COLO668 (cell line): ENCODE measurements around the gene STAC3.

Source experiments
- DNase-seq: peaks from one replicate; lab custom pipeline; 2025; ENCODE audit not compliant: unreplicated experiment; lab: John Stamatoyannopoulos, UW

Gene STAC3

DNA sequence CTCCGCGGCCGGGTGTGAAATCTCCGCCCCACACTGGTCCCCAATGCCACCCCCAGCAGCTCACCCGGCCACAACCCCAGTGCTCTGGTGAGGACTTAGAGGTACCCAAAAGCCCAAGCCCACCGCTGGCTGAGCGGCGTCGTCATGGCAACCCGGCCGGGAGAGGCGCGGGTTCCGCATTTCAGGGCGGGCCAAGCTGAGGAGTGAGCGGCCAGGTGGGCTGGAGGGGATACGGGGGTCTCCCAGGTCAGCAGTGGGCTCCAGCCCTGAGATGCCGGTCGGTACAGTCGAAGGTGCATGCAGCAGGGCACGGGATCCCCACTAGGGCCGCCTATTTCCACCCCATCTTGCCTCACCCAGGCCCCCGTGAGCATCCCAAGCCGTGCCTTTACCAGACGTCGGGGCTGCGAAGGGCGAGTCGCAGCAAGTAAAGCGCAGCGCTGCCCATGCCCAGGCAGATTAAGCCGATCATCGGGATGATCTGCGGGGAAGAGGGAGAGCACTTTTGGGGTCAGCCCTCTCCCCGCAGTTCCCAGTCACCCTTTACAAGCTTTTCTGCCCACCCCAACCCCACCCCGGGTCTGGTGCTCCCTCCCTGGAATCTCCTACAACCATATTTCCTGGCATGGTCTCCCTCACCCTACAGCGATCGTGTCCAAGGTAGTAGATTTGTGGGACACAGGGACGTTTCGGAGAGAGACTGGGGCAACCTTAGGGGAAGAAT, 14.6 kb downstream of the STAC3 start:
- no peak for DNase-seq

DNA sequence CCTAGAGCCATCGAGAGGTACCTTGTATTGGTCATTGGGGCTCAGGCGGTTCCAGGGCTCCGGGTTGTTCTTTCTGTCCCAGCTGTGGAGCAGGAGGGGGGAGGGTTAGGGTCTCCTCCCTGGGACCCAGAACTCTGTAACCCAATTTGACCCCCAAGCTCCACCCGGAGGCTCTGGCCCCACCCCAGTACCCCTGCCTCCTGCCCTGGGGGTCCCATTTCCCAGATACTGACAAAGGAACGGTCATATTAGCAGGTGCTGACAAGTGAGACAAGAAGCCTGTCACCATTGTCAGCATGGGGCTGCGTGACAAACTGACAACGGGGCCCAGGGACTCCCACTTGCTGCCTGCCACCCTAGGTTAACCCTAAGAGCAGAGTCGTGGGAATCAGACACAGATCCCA, 15.3 kb downstream of the STAC3 start:
- no peak for DNase-seq

DNA sequence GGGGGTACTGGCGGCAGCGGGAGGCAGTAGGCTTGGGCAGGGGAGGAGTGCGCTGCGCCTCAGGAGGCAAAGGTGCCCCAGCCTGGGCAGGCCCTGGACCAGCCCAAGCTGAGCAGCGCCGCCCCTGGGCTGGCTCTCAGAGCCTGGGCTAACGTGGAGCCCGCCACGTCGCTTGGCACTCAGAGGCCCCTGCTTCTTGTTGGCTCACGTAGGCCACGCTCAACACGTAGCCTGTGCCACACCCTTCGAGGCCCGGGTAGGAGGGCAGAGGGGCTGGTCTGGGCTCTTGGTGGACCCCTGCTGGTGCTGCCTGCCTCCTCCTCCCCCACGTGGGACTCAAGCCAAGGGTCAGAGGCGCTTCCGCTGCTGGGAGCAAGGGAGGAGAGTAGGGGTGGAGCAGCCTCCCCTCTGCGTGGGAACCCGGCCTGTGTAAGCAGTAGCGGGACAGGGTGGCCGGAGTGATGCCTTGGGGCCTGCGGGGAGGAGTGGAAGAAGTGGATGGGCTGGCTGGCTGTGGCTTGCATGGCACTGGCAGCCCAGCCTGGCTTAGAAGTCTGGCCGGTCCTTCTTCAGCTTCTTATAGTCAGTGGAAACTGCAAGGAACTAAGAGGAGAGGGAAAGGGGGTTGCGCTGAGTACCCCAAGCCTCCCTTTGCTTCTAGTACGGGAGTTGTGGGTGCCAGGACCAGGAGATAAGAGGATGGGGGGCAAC, 15.8 kb downstream of the STAC3 start:
- DNase-seq = no peak

DNA sequence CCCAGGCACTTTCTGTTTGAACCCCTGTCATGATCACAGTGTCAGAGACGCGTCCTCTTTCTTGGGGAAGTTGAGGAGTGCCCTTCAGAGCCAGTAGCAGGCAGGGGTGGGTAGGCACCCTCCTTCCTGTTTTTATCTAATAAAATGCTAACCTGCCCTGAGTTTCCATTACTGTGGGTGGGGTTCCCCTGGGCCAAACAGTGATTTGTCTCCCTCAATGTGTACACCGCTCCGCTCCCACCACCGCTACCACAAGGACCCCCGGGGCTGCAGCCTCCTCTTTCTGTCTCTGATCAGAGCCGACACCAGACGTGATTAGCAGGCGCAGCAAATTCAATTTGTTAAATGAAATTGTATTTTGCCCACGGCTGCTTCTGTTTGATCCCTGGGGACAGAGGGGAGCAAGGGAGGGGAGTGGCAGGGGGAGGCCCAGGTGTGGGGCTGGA, 16.4 kb downstream of the STAC3 start:
- DNase-seq = no peak

DNA sequence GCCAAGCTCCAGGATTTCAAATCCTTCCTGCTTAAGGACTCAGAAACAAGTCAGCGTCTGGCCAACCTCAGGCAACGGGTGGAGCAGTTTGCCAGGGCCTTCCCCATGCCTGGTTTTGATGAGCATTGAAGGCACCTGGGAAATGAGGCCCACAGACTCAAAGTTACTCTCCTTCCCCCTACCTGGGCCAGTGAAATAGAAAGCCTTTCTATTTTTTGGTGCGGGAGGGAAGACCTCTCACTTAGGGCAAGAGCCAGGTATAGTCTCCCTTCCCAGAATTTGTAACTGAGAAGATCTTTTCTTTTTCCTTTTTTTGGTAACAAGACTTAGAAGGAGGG, 16.8 kb downstream of the STAC3 start:
- no peak for DNase-seq

DNA sequence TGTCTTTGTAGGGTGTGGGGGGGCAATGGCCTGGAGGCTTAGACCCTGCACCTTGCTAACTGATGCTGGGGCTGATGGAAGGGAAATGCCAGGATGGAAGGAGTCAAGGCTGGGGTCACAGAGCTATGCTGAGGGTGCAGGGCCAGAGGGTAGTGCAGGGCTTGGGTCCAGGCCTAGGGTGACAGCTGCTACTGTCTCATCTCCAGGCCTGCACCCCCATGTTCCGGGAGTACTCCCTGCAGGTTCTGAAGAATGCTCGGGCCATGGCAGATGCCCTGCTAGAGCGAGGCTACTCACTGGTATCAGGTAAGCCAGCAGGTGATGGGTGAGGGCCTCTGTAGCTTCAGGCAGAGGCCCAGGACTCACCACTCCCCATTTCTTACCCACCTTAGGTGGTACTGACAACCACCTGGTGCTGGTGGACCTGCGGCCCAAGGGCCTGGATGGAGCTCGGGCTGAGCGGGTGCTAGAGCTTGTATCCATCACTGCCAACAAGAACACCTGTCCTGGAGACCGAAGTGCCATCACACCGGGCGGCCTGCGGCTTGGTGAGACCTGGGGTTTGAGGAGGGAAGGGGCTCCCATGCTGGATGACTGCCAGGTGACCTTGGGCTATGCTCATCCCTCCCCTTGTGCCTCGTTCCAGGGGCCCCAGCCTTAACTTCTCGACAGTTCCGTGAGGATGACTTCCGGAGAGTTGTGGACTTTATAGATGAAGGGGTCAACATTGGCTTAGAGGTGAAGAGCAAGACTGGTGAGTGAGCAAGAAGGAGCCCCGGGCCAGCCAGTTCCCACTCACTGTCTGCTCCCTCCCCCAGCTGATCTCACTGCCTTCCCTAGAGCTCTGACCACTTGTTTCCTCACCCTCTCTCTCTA, 17.4 kb downstream of the STAC3 start:
- DNase-seq = no peak

DNA sequence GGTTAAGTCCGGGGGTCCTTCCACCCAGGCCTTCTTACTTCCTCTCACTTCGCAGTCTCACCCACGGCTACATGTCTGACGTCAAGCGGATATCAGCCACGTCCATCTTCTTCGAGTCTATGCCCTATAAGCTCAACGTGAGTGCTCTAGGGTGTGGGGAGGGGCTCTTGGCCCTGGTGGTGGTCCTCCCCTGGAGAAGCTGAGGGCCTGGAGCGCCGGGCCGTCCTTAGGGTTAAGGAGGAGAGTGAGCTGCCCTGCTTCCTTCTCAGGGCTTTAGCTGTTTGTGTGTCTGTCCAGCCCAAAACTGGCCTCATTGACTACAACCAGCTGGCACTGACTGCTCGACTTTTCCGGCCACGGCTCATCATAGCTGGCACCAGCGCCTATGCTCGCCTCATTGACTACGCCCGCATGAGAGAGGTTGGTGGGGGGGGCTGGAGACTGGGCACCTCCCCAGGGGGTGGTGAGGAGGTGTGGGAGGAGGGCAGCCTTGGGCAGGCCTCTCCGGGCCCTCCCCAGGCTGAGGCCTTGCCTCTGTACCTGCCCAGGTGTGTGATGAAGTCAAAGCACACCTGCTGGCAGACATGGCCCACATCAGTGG, 18.7 kb downstream of the STAC3 start:
- no peak for DNase-seq

DNA sequence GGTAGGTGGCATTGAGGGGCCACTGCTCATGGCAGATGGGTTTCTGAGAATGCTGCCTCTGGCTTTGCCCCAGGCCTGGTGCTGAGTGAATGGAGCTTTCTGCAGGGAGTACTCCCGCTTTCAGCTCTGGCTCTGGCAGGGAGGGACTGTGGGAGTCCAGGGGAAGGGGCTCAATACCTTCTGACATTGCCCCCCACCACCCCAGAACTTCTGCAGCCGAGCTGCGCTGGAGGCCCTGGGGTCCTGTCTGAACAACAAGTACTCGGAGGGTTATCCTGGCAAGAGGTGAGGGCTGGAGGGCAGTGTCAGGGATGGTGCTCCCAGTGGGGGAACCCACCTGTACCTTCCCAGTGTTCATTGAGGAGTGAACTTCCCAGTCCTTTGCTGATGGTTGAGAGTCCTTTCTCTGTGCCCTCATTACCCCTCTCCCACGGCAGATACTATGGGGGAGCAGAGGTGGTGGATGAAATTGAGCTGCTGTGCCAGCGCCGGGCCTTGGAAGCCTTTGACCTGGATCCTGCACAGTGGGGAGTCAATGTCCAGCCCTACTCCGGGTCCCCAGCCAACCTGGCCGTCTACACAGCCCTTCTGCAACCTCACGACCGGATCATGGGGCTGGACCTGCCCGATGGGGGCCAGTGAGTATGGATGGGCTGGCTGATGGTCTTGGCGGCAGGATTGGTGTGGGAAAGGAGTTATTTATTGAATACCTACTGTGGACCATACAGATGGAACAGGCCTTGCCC, 19.5 kb downstream of the STAC3 start:
- no peak for DNase-seq

DNA sequence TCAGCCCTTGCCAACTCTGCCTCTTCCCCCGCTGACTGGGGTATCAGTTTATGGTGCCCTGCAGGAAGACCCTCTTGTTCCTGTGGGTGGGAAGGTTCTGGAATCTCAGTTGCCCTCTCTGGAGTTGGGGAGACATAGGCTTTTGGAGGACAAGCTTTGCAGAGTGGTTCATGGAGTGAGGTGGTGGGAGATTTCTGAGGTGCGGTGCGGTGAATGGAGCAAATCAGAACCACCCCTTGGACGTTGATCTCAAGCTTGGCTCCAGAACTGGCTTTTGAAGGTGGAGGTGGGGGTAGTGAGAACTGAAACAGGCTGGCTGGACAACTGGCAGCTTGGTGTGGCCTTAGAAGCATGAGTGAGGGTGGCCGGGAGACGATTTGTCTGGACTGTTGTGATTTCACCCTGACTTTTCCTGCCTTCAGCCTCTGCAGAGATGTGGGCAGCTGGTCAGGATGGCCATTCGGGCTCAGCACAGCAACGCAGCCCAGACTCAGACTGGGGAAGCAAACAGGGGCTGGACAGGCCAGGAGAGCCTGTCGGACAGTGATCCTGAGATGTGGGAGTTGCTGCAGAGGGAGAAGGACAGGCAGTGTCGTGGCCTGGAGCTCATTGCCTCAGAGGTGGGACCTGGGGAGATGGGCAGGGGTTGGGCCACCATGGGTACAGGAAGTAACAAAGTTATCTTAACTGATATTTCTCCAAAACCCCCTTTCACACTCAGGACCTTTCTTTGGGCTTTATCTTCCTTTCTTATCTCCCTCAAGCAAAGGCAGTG, 20.4 kb downstream of the STAC3 start:
- no peak for DNase-seq

DNA sequence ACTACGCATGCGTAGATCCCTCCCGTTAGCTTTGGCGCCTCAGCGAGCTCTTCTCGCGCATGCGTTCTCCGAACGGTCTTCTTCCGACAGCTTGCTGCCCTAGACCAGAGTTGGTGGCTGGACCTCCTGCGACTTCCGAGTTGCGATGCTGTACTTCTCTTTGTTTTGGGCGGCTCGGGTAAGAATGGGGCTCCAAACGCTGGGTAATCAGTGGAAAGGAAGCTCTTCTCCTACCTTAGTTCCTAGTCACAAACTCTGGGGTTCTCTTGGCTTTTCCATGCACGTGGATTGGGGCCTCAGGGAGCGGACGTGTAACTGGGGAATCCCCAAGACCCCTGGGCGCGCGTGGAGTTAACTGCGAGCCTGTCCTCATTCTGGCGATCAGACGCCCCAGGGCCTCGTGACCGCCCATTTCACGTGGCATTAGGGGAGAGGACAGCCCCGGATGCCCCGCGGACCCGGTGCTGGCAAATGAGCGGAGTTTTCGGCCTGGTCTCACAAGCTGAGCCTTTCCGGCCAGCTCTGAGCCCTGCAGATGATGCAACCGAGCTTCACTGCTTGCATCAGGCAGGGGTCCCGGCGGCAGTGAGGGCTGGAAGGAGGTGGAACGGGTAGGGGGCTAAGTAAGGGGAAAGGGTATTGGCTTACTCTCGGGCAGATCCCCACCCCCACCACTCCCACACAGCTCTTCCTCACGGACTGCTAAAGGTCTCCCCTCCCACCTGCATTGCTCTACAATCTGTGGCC, 21.2 kb downstream of the STAC3 start, which contains the start of gene SHMT2:
Gene SHMT2 (plus strand): TSS at position 78 of the 747 bp plus-strand sequence. CDS start 68 bp downstream, at position 146.
- peak; percentile 90 for DNase-seq

DNA sequence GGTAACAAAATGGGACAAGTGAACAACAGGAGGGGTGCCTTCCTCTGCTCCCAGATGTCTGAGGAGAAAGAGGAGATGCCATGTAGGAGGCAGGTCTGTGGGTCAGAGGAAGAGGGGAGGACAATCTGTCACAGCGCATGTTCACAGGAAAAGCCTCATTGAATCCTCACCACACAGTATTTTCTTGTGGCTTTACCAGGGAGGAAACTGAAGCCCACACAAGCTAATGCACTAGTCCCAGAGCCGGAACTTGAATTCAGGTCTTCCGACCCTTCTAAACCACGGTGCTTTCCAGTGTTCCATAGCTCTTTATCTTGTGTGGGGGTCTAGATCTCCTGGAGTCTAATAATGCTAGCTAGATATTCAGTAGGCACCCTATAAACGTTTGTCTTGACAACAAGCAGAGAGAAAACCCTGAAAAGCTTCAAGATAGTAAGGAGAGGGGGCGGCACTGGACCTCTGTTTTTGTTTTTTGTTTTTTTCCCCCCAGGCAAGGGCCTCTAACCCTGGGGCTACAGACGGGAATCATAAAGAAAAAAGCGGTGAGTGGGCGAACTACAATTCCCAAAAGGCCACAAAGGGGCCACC, 21.8 kb downstream of the STAC3 start:
- no peak for DNase-seq

DNA sequence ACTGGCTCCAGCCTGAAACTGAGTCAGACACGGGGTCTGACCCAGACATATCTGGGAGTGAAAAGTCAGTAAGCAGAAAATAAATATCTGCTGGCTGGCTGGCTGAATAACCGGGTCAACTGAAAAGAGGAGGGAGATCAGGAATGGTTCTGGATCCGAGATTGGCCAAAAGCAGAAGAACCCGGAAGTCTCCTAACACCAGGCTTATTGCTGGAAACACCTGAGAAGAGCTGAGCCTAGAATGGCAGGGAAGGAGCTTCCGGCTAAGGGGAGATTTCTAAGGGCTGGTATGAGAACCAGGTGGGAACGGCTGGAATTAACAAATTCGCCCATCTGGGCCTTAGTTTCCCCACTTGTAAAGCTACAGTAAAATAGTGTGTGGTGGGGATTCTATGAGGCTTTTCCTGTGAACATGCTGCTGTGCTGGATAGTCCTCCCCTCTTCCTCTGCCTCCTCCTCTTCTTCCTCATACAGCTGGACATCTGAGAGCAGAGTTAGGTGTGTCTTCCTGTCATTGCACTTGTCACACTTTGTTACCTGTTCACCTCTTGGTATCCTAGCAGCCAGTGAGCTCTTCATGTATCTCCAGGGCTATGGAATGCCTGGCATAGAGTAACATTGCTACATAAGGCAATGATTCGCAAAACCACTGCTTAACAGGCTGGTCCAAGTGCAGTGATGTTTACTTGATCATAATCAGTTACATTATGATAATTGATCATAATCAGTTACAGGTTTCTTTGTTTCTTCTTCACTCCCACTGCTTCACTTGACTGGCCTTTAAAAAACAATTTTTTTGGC, 23.5 kb downstream of the STAC3 start:
- no peak for DNase-seq

DNA sequence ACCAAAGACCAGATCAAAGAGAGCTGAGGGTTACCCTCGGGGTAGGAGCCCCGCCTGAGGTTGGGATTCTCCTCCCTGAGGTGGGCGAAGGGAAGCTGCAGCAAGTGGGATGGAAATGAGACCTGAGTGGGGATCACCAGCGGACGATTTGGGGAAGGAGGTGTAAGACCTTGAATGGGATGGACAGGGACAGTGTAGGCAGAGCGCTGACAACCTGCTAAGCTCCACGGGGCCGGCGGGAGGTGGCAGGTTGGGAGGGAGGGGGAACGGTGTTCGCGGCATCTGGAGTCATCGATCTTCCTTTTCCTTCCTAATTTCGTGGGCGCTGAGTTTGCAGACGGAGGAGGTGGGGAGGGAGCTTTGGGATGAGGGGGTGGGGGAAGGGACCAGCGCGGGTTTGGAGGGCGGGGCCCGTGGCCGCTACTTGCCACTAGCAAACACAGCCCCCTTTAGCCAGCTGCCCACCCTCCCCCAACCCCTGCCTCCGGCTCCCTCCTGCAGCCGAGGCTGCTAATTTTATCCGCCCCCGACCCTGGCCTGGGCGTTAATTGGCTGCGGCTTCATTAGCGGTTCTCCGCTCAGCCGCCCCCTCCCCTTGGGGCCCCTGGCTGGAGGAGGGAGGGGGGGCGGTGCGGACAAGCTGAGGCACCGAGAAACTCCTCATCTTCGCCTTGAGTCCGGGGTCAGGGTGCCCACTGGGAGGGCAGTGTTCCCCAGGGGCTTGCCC, 24.2 kb downstream of the STAC3 start:
- DNase-seq = no peak

DNA sequence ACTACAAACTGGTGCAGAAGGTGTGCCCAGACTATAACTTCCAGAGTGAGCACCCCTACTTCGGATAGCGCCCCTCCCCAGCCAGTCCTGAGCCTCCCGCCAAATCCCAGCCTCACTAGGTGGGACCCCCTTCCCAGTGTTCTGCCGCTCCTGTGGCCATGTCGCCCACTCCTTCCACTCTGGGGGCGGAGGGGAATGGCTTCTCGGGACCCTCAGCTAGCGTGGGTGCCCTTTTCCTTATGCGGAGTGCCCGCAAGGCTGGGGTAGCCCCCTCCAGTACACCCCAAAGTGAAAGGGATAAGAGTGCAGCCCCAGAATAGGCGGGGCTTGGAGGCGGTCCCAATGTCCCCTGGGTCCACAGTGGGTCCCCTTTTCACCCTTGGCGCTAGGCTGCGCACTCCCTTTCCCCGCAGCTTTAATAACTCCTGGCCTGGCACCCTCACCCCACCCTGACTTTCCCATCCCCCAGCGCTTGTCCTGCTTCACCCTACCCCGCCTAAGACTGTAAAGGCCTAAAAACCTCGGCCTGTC, 25.2 kb downstream of the STAC3 start:
- DNase-seq = no peak

DNA sequence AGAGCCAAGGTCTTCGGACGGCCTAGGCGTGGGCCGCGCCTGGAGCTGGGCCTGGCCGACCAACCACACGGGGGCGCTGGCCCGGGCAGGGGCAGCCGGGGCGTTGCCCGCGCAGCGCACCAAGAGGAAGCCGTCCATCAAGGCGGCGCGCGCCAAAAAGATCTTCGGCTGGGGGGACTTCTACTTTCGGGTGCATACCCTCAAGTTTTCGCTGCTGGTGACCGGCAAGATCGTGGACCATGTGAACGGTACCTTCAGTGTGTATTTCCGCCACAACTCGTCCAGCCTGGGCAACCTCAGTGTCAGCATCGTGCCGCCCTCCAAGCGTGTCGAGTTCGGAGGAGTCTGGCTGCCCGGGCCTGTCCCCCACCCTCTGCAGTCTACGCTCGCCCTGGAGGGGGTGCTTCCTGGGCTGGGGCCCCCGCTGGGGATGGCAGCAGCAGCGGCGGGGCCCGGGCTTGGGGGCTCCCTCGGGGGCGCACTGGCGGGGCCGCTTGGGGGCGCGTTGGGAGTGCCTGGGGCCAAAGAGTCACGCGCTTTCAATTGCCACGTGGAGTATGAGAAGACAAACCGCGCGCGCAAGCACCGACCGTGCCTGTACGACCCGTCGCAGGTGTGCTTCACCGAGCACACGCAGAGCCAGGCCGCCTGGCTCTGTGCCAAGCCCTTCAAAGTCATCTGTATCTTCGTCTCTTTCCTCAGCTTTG, 25.9 kb downstream of the STAC3 start:
- DNase-seq = peak; percentile 80

DNA sequence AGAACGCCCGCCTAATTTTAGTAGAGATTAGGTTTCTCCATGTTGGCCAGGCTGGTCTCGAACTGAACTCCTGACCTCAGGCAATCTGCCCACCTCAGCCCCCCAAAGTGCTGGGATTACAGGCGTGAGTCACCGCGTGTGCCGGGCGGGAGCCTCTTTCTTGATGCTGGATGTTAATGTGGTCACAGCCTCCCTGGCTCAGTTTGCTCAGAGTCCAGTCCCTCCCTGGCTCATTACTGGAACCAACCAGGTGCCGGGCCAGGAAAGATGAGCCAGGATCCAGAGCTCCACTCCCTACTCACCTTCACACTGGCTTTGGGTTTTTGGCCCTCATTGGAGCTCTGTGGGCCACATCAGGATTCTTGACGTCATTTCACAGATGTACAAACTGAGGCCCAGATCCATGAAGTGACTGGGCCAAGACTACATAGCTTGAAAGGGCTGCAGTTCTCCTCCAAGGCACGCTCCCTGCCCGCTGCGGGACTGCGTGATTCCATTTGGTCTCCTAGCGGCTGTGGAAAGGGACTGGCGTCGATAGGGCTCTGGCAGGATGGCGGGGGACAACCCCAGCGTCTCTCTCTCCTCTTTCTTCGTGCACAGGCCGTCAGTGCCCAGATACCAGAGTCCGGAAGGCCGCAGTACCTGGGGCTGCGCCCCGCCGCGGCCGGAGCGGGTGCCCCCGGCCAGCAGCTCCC, 26.6 kb downstream of the STAC3 start:
- no peak for DNase-seq
